ENCODE results near the gene ALDOB.

Gene ALDOB

DNA sequence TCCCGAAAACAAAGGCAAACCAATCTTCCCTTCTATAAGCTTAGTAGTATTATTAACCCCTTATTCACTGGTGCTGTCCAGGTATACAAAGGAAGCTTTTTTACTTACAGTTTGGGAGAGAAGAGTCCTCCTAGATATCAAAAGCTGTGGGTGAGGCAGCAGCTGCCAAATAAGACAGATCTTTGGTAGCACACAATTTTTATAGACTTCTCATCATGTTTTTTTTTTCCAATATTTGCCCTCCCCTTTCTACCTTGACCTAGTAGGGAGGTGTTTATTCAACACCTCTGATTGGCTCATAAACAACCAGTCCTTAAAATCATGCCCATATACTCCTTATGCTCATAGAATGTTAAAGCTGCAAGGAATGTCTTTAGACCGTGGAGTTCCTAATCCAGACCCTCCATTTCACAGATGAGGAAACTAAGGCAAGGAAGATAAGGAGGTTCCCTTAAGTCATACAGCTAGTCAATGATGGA is at the start of gene ALDOB:
ALDOB (minus strand) TSS at position 174 of the 479 bp plus-strand sequence. CDS start 4,887 bp downstream, outside the sequence.
- no peak for DNase-seq

DNA sequence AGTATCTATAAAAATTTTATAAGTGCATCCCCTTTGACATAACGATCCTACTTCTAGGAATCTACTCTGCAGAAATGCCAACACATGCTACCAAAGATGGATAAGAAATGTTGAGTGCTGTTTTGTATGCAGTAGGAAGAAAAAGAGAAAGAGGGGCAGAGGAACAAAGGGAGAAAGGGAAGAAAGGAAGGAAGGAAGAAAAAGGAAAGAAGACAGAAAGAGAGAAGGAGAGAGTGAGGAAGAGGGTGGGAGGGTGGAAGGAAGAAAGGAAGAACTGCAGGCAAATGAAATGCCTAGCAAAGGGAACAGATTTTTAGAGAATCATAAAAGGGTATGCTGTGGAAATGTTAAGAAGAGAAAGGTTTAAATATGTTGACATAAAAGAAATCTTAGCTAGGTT is 48.5 kb upstream of the ALDOB start:
- no peak for DNase-seq

DNA sequence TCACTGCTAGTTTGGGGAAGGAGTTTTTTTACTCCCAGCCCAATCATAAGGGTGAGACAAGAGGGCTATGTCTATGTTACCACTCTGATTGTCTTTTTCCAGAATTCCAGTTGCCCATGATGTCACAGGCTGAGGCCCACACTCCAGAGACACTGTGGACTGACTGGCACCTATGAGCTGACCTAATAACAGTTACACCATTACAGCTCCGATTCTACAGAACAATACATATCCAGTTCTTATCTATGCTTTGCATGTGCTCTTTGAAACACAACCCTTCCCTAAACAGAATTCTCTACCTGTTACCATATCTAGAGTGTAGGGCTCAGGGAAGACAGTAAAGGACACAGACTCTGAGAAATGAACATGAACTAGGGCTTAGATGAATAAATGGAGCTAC is 45.7 kb upstream of the ALDOB start:
- no peak for DNase-seq

DNA sequence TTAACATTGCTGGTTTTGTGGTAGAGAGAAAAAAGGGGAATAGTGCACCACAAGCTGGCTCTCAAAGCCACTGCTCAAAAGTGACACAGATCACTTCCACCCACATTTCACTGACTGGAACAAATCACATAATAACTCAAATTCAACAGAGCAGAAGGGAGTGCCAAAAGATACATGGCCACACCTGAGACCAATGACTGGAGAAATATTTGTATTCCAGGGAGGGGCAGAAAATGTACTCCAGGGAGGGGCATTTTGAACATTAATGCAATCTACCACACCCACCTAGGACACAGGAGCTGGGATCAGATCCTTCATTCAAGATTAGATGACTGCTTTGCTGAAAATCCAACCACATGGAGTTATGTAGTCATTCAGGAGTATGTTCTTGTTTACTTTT is 44.8 kb upstream of the ALDOB start:
- no peak for DNase-seq

DNA sequence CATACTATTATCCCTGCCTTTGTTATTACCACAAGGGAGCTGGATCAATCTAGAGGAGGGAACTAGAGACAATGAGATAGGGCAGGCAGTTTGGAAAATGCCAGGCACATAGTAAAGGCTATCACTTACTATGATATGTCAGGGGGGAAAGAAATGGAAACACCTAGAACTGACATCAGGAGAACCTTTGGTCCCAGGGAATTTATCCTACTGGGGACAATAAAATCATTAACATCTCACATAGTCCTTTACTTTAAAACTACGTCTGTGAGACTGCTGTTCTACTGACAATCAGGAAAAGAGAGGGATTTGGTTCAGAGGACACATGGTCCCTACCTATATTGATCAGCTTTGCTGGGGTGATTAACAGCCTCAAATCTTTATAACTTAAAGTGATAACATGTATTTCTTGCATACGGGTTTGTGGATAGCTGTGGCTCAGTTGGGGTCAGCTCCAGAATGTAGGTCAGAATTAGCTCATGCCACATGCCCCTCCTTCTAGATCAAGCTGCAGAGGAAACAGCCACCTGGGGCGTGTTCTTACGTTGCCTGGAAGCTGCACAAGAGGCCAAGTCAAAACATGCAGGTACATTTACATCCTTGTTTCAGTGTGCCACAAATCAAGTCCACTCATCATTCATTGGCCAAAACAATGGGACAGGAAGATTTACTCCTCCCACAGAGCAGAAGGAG is 43.9 kb upstream of the ALDOB start:
- DNase-seq = no peak

DNA sequence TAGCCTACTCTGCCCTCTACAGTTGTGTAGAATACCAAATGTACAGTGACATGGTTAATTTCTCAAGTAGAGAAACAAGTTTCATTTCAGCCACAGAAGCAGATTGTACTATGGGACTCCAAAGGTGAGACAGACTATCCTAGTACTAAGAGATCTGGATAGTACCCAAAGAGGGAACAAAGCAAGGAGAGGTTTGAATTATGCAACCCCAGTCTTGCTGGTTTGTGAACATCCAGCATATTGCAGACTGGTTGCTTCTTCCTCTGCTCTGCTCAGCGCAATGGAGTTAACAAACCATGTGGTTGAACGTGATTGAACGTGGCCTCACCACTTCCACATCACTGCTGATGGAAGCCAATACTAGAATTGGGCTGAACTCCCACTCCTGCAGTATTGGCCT is 43.3 kb upstream of the ALDOB start:
- no peak for DNase-seq

DNA sequence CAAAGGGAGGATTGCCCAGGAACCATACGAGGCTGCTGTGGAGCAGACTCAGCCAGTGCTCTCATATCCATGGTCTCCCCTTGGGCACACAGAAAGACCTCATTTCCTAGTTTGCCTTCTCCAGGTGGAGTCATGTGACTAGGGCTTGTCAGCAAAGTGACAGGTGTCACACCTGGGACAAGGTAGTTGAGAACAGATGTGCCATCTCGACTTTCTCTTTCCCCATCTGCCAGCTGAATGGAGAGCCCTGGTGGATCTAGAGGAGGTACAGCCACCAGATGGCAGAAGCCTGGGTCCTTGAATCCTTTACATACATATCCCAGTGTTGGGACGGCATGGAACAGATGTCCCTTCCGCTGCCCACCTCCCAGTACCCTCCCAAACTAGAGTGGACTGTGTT is 42.9 kb upstream of the ALDOB start:
- DNase-seq = no peak

DNA sequence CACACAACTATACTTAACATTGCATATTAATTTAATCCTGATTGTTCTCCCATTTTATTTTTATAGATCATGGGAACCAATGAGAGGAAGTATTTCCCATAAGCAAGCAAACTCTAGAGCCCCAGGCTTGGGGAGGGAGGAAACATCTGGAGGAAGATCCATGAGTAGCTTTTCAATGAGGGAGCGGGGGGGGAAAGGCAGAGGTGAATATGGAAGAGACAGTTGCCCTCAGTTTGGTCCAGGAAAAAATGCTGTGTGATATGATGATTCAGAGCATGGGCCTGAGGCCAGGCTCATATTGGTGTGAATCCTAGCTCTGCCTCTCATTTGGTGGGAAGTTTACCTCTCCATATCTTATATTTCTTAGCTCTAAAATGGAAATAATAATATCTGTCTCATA is 42.2 kb upstream of the ALDOB start:
- DNase-seq = no peak

DNA sequence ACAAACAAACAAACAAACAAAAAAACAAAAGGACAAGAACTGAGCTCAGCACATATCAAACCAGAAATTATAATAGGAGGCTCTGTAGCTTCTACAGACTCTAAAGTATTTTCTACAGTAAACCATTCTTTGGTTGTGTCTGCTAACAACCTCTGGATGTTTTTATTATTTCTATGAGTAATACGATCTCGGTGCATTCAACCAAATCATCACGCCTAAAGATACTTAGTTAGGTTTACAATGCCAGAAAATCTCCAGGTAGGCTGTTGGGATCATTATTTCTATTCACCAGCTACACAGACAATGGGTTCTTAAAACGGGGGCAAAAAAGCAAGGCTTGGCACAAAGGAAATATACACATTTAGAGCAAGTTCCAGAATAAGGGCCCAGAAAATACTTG is 41.6 kb upstream of the ALDOB start:
- DNase-seq = no peak

DNA sequence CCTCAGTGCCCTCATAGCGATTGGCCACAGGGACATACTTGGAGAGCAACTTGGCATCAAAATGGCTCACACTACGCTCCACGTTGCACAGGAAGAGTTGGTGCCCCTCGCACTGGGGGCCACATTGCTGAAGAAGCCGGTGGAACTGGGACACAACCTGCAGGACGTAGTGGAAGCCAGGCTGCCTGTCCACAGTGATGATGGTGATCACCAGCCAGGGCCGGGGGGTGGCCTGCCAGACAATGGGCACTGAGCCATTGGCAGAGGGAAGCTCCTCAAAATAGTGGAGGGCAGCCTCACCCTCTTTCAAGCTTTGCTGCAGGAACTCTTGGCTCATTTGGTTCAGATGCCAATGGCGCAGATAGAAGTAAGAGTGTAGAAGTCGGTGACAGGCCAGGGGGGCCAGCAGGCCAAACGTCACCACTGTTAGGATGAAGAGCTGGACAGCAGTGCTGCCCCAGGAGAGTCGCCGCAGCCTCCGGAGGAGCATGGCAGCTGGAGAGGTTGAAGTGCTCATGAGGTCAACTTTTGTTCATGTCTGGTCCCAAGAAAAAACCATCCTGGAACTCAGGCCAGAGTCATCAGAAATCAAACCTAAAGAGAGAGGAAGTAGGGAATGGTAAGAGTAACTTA is 41.1 kb upstream of the ALDOB start:
- DNase-seq = no peak

DNA sequence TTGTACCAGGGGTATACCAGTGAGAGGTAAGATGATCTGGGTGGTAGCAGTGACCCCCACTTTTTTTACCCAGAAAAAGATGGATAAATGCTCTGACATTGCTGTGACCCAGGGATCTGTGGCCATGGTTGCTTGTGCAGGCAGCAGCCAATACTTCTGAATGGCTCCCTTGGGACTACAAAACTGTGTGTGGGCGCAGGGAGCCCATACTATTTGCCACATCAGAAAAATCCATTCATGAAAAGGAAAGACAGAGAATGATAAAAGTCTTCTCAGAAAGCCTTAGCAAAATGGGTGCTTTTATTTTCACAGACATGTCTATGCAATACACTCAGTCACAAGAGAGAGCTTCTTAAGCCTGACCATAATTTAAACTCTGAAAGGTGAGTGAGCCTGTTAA is 37.3 kb upstream of the ALDOB start:
- no peak for DNase-seq

DNA sequence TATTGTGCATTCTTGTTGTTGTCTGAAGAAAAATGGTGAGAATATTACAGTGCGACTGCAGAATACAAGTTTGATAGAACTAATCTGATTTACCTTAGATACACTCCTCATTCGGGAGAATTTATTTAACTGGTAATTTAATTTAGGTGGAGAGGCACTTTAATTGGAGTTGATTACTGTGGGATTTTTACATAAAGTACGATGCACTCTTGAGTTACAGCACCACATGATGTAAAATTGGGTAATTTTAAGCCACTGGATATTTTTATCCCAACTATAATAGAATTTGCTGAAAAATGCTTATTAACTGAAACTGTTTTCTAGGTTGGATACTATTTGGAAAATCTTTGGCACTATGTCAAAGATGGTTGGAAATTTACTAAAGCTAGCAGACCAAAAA is 35.4 kb upstream of the ALDOB start:
- no peak for DNase-seq

DNA sequence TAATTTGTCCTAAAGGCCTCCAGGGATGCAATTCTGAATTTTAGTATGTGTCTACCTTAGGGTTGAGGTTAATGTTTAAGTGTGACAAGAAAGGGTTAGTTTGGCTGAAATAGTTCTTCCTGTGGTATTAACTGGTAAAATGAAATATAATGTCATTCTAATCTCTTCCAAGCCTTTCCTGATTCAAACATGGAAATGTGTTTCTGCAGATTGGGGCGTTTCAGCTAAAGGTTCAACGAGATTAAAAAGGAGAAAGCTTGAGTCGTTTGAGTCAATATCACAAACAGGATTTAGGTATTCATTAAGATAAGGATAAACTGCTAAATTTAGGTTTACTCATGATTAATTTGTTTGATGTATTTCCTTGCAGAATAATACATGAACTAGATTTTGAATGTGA is 34.4 kb upstream of the ALDOB start:
- no peak for DNase-seq

DNA sequence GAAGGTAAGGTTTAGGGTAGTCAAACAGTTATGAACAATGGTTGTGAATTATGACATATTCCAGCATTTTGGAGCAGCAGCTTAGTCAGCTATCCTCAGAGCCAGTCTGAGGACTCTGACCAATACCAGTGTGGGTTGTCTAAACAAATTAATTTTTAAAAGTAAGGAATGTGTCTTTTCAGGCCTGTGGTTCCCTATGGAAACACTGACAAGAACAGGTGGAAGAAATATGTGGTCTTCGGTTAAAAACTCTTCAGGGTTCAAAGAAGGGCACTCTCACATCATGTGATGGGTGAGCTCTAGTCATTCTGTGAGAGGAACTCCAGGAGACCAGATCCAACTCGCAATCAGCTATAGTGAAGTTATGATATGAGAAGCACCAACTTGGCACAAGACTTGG is 33.5 kb upstream of the ALDOB start:
- DNase-seq = no peak

DNA sequence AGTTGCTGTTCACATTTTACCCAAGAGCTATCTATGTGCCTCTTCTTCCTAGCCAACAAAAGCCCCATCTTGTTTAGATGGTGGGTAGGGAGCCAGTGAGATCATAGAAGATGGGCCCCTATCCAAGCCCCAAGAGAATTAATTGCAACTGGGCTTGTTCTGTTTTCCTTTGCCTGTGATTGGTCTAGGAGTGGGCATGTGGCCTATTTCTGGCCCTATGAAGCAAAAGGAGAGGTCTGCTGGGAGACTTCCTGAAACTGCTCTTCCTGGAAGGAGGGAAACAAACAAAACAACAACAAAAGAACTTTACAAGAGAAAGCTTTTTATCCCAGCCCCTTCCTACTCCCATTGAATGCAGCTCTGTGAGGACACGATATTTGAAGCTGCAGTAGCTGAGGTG is 32.5 kb upstream of the ALDOB start:
- DNase-seq = peak; percentile 71

DNA sequence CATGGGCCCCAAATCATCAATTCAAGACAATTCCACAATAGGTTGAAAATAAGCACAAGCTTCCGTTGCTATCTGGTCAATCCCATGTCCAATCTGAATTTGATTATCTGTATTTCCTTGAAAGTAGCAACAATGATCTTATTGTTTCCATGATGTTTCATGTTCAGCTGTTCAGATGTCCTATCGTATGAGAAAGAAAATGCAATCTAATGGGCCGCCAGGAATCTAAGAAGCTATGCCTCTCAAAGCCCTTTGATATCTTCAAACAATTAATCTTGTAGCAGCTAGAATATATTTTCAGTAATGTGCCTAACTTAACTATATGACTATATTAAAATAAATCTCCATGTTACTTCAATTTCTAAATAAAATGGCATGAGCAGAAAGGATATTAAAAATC is 32.1 kb upstream of the ALDOB start:
- DNase-seq = no peak

DNA sequence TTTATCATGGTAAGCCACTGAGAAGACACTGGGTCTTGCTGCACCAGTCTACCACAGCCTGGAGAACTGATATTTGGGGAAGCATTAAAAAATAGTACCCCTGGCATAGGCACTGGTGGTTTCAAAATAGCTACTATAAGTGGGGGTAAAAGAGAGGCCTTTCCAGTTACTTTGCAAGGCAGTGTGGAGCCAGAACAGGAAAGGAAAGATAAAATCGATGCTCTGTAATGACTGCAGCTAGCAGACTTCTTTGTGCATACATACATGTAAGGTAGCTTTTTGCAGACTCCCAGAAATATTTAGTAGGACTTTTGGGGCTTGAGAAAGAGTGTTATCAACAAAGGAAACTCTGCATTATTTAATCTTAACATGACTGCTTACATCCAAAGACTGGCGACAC is 31.3 kb upstream of the ALDOB start:
- no peak for DNase-seq

DNA sequence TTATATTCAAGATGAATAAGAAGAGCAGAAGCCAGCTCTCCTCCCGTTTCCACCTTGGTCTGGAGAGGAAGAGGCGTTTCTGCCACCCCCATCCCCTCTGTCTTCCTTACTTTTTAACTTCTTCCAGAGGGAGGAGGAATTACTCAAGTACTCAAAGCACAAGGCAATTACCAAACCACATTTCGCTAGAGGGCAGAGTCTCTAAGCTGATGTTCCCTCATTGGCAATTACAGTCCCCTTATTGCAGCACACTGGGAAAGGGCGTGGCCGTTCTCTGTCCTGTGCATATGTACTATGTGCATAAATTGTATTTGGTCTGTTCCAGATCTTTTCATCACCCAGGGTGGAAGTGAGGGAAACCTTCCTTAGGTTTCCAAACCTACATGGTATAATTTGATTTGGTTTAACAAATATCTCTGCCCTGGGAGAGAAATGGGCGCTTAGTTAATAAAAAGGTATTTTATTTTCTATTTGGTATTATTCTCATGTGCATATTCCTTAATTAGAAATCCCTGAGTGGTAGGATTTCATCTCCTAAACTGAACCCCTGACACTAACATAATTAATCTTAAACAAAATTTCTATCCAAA is 29.8 kb upstream of the ALDOB start:
- peak; percentile 75 for DNase-seq

DNA sequence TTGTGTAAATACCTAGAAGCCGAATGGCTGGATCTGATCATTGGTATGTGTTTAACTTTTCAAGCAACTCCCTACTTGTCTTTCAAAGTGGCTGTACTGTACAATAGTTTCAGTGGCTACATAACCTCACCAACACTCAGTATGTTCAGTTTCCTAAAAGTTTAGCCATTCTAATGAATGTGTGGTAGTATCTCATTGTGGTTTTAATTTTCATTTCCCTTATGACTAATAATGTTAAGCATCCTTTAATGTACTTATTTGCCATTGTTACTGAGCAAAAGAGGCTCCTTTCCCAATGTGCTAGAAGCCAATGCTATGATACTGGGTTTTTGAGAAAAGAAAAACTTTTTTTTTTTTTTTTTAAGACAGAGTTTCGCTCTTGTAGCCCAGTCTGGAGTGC is 27.8 kb upstream of the ALDOB start:
- DNase-seq = no peak

DNA sequence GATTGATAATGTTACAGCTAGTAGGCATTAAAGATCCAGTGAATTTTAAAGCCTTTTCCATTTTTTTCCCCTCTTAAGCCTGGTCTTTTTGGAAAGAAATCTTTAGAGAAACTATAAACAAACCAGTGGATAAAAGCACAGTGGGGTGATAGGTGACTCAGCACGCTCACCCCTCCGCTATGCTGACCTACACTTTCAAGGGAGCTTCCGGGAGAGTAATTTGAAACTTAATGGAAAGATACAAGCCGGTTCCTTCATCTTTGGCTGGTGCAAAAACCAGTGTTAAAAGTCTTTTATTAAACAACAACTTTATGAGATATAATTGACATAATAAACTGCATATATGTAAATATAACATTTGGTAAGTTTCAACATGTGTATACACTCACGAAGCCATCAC is 27.0 kb upstream of the ALDOB start:
- DNase-seq = no peak

DNA sequence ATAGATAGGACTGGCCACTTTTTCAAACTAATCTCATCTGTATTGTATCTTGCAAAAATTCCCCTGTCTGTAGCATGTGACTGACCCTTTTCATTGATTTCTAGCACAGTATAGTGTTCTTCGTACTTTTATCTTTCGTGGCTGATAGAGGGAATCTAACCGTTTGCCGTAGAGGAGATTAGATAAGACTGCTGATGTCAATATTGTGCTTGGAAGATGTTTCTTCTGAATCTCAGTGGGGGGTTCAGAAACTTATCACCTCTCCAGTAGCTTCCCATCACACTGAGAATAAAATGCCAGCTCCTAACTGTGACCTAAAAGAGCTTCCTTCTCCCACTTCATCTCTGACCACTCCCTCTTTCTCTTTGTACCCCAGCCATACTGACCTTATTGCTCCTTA is 25.4 kb upstream of the ALDOB start:
- no peak for DNase-seq

DNA sequence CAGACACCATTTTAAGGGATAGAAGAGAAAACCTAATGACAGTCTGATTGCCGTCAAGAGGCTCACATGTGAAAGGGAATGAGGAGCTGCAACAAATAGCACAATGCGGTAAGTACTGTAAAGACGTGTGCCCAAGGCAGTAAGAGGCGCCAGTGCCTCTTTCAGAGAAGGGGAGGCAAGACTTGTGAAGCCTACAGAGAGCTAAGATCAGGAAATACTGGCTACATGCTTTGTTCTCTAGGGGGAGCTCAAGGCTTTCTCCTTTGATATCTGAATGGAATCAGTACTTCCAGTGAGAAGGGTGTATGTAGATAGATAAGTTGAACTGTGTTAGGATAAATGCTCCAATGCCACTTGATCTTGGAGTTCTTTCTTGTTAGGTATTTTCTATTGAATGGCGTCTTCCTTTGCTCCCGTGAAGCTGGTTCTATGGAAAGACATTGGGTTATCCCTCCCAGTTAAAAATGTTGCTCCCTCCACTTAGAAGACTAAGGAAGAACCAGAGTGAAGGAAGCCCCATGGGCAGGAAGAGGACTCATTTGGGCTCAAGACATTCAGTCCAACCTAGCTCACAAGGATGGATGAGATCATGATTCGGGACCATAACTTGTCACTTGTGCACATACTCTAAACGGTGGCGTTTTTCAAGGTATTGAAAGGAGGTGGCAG is 23.5 kb upstream of the ALDOB start:
- peak; percentile 77 for DNase-seq

DNA sequence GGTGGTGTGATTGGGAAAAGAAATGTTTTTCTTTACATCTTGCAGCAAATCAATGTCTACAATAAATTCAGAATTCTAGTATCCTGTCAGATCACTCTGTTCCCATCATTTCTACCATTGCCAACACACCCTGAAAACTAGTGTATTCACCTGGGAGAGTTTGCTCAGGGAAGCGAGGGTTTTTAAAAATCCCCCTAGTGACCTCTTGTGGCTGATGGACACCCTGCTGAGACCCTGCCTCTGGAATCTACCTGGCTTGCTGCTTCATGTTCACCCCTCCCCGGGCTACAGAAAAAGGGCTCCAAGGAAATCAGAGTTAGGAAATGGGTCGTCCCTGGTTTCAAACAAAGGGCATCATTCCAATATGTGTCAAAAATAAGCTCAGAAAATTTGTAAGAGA is 21.4 kb upstream of the ALDOB start:
- DNase-seq = no peak

DNA sequence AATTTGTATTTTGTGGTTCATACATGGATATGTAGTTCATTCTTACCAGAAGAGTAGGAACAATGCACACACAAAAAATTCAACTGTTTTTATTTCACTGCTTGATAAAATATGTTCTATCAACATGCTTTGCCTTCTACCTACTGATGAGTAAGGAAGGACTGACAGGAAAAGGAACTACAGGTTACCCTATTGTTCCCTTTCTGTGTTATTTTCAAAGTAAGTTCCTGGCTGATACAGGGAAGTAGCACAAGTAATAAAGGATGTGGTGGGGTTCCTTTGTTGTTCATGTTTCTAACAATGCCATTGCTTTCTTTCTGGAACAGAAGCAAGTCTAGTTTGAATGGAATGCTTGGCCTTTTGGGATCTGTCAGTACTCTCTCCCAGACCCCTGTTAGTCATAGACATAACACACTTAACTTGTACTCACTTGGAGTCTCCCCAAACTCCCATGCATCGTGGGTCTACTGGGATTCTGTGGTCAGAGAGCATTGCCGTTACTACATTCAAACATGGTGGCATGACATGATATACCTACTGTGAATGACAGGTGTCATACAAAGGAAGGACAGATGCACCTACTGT is 20.2 kb upstream of the ALDOB start:
- DNase-seq = no peak
